Breast epithelium (tissue), 3 donors: ENCODE data around the gene KCNH1.

Experiments used
- CTCF ChIP-seq, 3 donors: fragments of 450-650 bp; IDR thresholded peaks; one replicate each; pipeline ENCODE4 v1.5.1; 2016 to 2017; ENCODE audit warnings: antibody characterized with exemption in 3 of 3, mild to moderate bottlenecking in 3 of 3, moderate library complexity in 3 of 3
- POLR2A ChIP-seq: fragments of 450-650 bp; IDR thresholded peaks from one replicate; pipeline ENCODE4 v1.6.1; 2016; ENCODE audit warnings: antibody characterized with exemption, mild to moderate bottlenecking, moderate library complexity

- TF ChIP-seq CTCF (IDR thresholded peaks at IDR 0.05) (no peak), POLR2A (no peak)
Observed at GRCh38 chr1:211101481-211101880, 32.5 kb downstream of the KCNH1 start.
